Omental fat pad (tissue), 4 donors: ENCODE measurements around the gene FLT1. TPM values are rescaled to one million over a fixed set of nuclear protein-coding genes. Genes with fewer than 3 reads are reported as not detected.

ENCODE experiments used
- ATAC-seq: fragments of 150-250 bp; one replicate; pipeline ENCODE4 v1.9.1; 2016; ENCODE audit warnings: mild to moderate bottlenecking, moderate library complexity; ENCODE audit not compliant: low FRiP score
- DNase-seq: peaks from one replicate; pipeline ENCODE4 v3.0.0-alpha.2; 2019; ENCODE audit warnings: low spot score
- CTCF ChIP-seq, 3 donors: fragments of 450-650 bp; IDR thresholded peaks; one replicate each; pipeline ENCODE4 v1.5.1; 2016 to 2017; ENCODE audit warnings: antibody characterized with exemption in 3 of 3, mild to moderate bottlenecking in 3 of 3, moderate library complexity in 2 of 3
- total RNA-seq, 4 donors: library from RNA; depleted of rRNA; stranded (reverse); fragments of >200 nt; gene quantifications; one replicate each; pipeline ENCODE4 v1.1.0, GENCODE V29; 2016

FLT1 gene
- total RNA-seq, 4 donors from 2014 or later = 24.8 to 210 (median 65.7) TPM

GRCh38 chr13:28421676-28422410 is 73.1 kb downstream of the FLT1 start:
- ATAC-seq = no peak
- TF ChIP-seq CTCF (IDR thresholded peaks at IDR 0.05) = no peak
- no peak for DNase-seq

DNA sequence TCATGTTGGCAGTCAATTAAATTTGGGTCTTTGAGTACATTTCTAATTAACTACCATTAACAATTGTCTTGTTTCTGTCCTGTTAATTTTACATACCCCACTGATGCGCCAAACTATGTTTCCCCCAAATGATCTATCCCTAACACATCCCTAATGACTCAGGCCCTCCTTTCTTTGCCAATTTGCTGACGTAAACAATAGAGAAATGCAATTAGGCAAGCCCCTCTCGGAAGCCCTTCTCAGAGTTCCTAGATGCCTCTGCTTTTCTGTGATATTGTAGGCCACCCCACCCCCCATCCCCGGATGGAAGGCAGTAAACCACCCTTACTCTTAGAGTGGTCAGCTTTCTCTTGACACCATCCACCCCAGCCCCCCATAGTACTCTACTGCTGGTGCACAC is 74.2 kb downstream of the FLT1 start:
- no peak for TF ChIP-seq CTCF (IDR thresholded peaks at IDR 0.05)
- no peak for ATAC-seq

GRCh38 chr13:28415994-28416421 is 78.9 kb downstream of the FLT1 start:
- no peak for TF ChIP-seq CTCF (IDR thresholded peaks at IDR 0.05)
- ATAC-seq (no peak), DNase-seq (no peak)

More for the DNA sequence above, 74.2 kb downstream of the FLT1 start:
- no peak for DNase-seq

- TF ChIP-seq CTCF (IDR thresholded peaks at IDR 0.05) = no peak
- DNase-seq (no peak), ATAC-seq (no peak)
Observed at GRCh38 chr13:28413999-28414398, 80.9 kb downstream of the FLT1 start.

DNA sequence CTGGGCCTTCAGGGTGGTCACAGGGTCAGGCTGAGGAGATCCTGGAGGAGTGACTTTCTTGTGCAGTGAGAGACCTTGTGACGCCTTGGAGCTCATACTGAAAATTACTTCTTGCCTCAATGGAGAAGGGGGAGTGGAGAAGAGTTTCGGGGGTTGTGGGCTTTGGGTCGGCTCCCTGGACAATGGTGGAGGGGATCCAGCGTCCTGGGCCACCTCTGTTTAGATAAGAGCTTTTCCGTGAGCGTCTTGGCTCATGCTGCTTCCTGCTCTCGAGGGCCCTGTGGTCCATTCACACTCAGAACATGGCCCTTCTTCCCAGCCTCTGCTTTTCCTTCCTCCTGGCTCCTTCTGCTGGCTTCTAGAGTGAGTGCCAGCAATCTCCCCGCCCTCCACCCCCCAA is 81.9 kb downstream of the FLT1 start:
- no peak for DNase-seq
- no peak for TF ChIP-seq CTCF (IDR thresholded peaks at IDR 0.05)
- ATAC-seq = no peak

DNA sequence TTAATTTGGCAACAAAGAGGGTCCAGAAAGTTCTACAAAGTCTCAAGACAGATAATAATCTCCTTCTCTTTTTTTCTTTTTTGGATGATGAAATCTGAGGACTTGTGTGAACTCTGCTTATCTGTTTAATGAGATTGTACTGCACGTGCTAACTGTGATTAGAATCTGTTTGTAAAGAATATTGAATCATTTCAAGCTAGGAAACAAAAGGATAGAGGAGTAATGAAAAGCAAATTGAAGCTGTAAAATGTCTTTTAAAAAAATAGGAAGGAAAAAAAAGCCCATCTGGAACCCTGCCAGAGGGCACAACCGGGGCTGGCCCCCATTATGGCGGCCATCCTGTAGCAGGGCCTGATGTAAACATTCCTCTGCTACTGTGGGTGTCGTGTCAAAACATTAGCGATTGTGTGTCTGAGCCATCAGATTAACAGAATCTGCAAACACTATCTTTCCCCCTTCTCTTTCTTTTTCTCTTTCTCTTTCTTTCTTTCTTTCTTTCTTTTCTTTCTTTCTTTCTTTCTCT is 83.0 kb downstream of the FLT1 start:
- DNase-seq (no peak), ATAC-seq (no peak)
- no peak for TF ChIP-seq CTCF (IDR thresholded peaks at IDR 0.05)

DNA sequence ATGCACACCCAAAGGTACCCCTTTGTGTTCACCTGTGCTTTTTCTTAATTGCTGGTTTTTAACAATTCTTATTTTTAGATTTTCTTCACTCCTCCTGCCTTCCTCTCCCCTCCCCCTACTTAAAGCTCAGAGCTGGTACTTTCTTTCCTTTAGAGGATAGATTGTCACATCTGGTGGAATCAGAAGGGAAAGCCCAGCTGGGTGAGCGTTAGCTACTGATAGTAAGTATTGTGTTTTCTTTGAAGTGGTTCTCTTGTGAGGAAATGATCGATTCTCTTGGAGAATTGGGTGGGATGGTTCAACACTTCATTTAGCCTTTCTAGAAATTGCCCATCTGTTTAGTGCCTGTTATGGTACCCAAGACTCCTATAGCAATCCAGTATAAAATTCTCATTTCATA is 84.8 kb downstream of the FLT1 start:
- DNase-seq (no peak), ATAC-seq (no peak)
- TF ChIP-seq CTCF (IDR thresholded peaks at IDR 0.05) = no peak
